HG02870 (cell line): ENCODE results near the gene TEPSIN.
"Not testable (repeated sequence)": the region's sequence is repeated elsewhere in the genome, so short reads cannot be mapped to it uniquely, and the experiment has no call there.

Experiments used
- ATAC-seq: cut with Tn5 transposase; IDR thresholded peaks from one replicate; pipeline ENCODE4 v1.9.1; 2021; ENCODE audit warnings: mild to moderate bottlenecking, moderate library complexity; ENCODE audit not compliant: unreplicated experiment

TEPSIN gene

GRCh38 chr17:81237591-81238489 is 1.0 kb downstream of the TEPSIN start:
- no peak for ATAC-seq

GRCh38 chr17:81236784-81237183 is 2.1 kb downstream of the TEPSIN start:
- ATAC-seq, result no peak

GRCh38 chr17:81235822-81236740 is 2.8 kb downstream of the TEPSIN start:
- no peak for ATAC-seq

GRCh38 chr17:81234940-81235821 is 3.7 kb downstream of the TEPSIN start:
- no peak for ATAC-seq

- ATAC-seq, result no peak
Measured at GRCh38 chr17:81234506-81234855, 4.4 kb downstream of the TEPSIN start.

- ATAC-seq, result no peak
Measured at GRCh38 chr17:81233811-81234505, 4.9 kb downstream of the TEPSIN start.

- no peak for ATAC-seq
Measured at GRCh38 chr17:81233316-81233715, 5.5 kb downstream of the TEPSIN start.

- no peak for ATAC-seq
Measured at GRCh38 chr17:81232616-81233241, 6.1 kb downstream of the TEPSIN start.

- no peak for ATAC-seq
Measured at GRCh38 chr17:81231766-81232581, 6.9 kb downstream of the TEPSIN start.

- no peak for ATAC-seq
Measured at GRCh38 chr17:81231121-81231645, 7.7 kb downstream of the TEPSIN start.

GRCh38 chr17:81230043-81230820 is 8.6 kb downstream of the TEPSIN start:
- ATAC-seq, result no peak

GRCh38 chr17:81229666-81229920 is 9.3 kb downstream of the TEPSIN start:
- ATAC-seq, result no peak

GRCh38 chr17:81228834-81229665 is 9.8 kb downstream of the TEPSIN start:
- ATAC-seq, result no peak

- ATAC-seq, result no peak
Measured at GRCh38 chr17:81228420-81228819, 10.4 kb downstream of the TEPSIN start.

GRCh38 chr17:81227630-81228029 is 11.2 kb downstream of the TEPSIN start:
- ATAC-seq, result not testable (repeated sequence)

GRCh38 chr17:81223762-81224130 is 15.1 kb downstream of the TEPSIN start:
- ATAC-seq, result no peak
